GM23248 (cell line): ENCODE results near the gene MOGAT2. TPM values are rescaled to one million over a fixed set of nuclear protein-coding genes. Genes with fewer than 3 reads are reported as not detected.

ENCODE experiments used
- DNase-seq: peaks from one replicate; pipeline ENCODE4 v3.0.0-alpha.2; 2015
- H2AFZ ChIP-seq: fragments of 200-600 bp; sonication (generic); 2 replicates; pipeline ENCODE4 v1.6.1; 2016; ENCODE audit warnings: antibody characterized with exemption
- H3F3A ChIP-seq: fragments of 200-600 bp; sonication (generic); 2 replicates; pipeline ENCODE4 v1.6.1; 2016; ENCODE audit warnings: mild to moderate bottlenecking, antibody characterized with exemption, mixed run types; ENCODE audit not compliant: insufficient read depth
- H3K27ac ChIP-seq: fragments of 200-600 bp; sonication (generic); 2 replicates; pipeline ENCODE4 v1.5.1; 2016; ENCODE audit warnings: mild to moderate bottlenecking
- H3K27me3 ChIP-seq: fragments of 200-600 bp; sonication (generic); replicated peaks from 2 replicates; pipeline ENCODE4 v1.6.1; 2016; ENCODE audit warnings: mild to moderate bottlenecking; ENCODE audit not compliant: insufficient read depth
- H3K36me3 ChIP-seq: fragments of 200-600 bp; sonication (generic); 2 replicates; pipeline ENCODE4 v1.6.1; 2016; ENCODE audit warnings: low read depth, mild to moderate bottlenecking
- H3K4me1 ChIP-seq: fragments of 200-600 bp; sonication (generic); 2 replicates; pipeline ENCODE4 v1.6.1; 2016; ENCODE audit warnings: mild to moderate bottlenecking; ENCODE audit not compliant: insufficient read depth
- H3K4me2 ChIP-seq: fragments of 200-600 bp; sonication (generic); one replicate; pipeline ENCODE4 v1.6.1; 2016; ENCODE audit warnings: mild to moderate bottlenecking; ENCODE audit not compliant: unreplicated experiment
- H3K4me3 ChIP-seq: fragments of 200-600 bp; sonication (generic); 2 replicates; pipeline ENCODE4 v1.5.1; 2016; ENCODE audit warnings: mild to moderate bottlenecking
- H3K79me2 ChIP-seq: fragments of 200-600 bp; sonication (generic); 2 replicates; pipeline ENCODE4 v1.6.1; 2016; ENCODE audit warnings: mild to moderate bottlenecking; ENCODE audit not compliant: insufficient read depth
- H3K9ac ChIP-seq: fragments of 200-600 bp; sonication (generic); 2 replicates; pipeline ENCODE4 v1.6.1; 2016; ENCODE audit warnings: mild to moderate bottlenecking
- H3K9me2 ChIP-seq: fragments of 200-600 bp; sonication (generic); 2 replicates; pipeline ENCODE4 v1.6.1; 2016; ENCODE audit warnings: mixed run types, mild to moderate bottlenecking, moderate library complexity; ENCODE audit not compliant: insufficient read depth
- H3K9me3 ChIP-seq: fragments of 200-600 bp; sonication (generic); one replicate; pipeline ENCODE4 v1.6.1; 2017; ENCODE audit warnings: low read depth
- H4K20me1 ChIP-seq: fragments of 200-600 bp; sonication (generic); 2 replicates; pipeline ENCODE4 v1.6.0; 2016; ENCODE audit not compliant: insufficient read depth
- EZH2 ChIP-seq: fragments of 200-600 bp; sonication (generic); IDR thresholded peaks from 2 replicates; pipeline ENCODE4 v1.6.1; 2018; ENCODE audit warnings: antibody characterized with exemption, mild to moderate bottlenecking; ENCODE audit not compliant: insufficient read depth, poor library complexity, severe bottlenecking
- EZH2phosphoT487 ChIP-seq: fragments of 200-600 bp; sonication (generic); IDR thresholded peaks from 2 replicates; pipeline ENCODE4 v1.6.1; 2018; ENCODE audit warnings: antibody characterized with exemption, moderate library complexity, mild to moderate bottlenecking, low read depth; ENCODE audit not compliant: insufficient read depth
- WGBS, 2 experiments: methylation state at CpG; one replicate each; pipeline ENCODE4 v1.1.6; 2015 to 2017; ENCODE audit warnings: low lambda C conversion rate in 2 of 2, low coverage in 1 of 2; ENCODE audit errors: missing lambda C conversion rate in 2 of 2; 5-methylcytosine and 5-hydroxymethylcytosine counted together
- in situ Hi-C: fragments of 300-500 bp; cut with MboI; formaldehyde crosslinking; loops from 2 replicates; pipeline ENCODE4 v1.15.0; 2020
- polyA plus RNA-seq: library from polyadenylated mRNA; unstranded; fragments of >200 nt; fragmentation: Nextera tagmentation; extraction: Ambion mirVana; gene quantifications from 2 replicates; pipeline ENCODE4 v1.2.1, GENCODE V29; 2016
- total RNA-seq: library from RNA; depleted of rRNA; stranded (reverse); fragments of >200 nt; shearing (Covaris generic); gene quantifications from 2 replicates; pipeline ENCODE4 v1.2.3, GENCODE V29; 2014

MOGAT2 gene
- total and polyA plus RNA-seq, 2 experiments from 2014 or later: not detected

GRCh38 chr11:75731095-75731494 lies 13.5 kb downstream of the MOGAT2 start:
- Histone ChIP-seq H3K4me2 (no peak overlapping the region), H3K36me3 (no peaks in the 10 kb centered on the region), H3K9me2 (no peaks in the 10 kb centered on the region), H3K27me3 (no peaks in the 10 kb centered on the region), H3K27ac (no peak overlapping the region), H3F3A (no peaks in the 10 kb centered on the region), H3K9ac (no peak overlapping the region), H3K4me3 (no peak overlapping the region), H4K20me1 (no peaks in the 10 kb centered on the region), H3K9me3 (no peaks in the 10 kb centered on the region), H3K79me2 (no peaks in the 10 kb centered on the region), H2AFZ (no peak overlapping the region), H3K4me1 (0 out of 2 replicates have a peak, but pooled peaks cover 6% of the 10 kb centered on the region)
- 84 to 89% methylated on average over 5 of the region's 5 CpGs for WGBS, 2 experiments
- in situ Hi-C loops: no loop called here
- no peak for DNase-seq
- TF ChIP-seq EZH2phosphoT487 (no peak), EZH2 (no peak)

GRCh38 chr11:75733071-75733430 lies 15.4 kb downstream of the MOGAT2 start:
- no peaks in the 10 kb centered on the region; the same call in 1 of the 2 replicates for H3K27me3 ChIP-seq
- H3K4me1 ChIP-seq: 0 out of 2 replicates have a peak, but pooled peaks cover 6% of the 10 kb centered on the region
- H3K27ac ChIP-seq: no peak overlapping the region
- H3F3A ChIP-seq: no peaks in the 10 kb centered on the region
- 84 to 93% methylated on average over 8 of the region's 8 CpGs for WGBS, 2 experiments
- H2AFZ ChIP-seq: no peak overlapping the region
- H4K20me1 ChIP-seq: no peaks in the 10 kb centered on the region
- H3K9me3 ChIP-seq: no peaks in the 10 kb centered on the region
- DNase-seq: no peak
- no peak overlapping the region for H3K9ac ChIP-seq
- no peaks in the 10 kb centered on the region for H3K9me2 ChIP-seq
- no peaks in the 10 kb centered on the region for H3K36me3 ChIP-seq
- no peaks in the 10 kb centered on the region for H3K79me2 ChIP-seq
- TF ChIP-seq EZH2phosphoT487: no peak
- no peak for TF ChIP-seq EZH2
- in situ Hi-C loops: no loop called here
- H3K4me2 ChIP-seq: no peak overlapping the region
- no peak overlapping the region for H3K4me3 ChIP-seq

- Histone ChIP-seq H4K20me1 (no peaks in the 10 kb centered on the region), H2AFZ (no peak overlapping the region), H3F3A (no peaks in the 10 kb centered on the region), H3K79me2 (no peaks in the 10 kb centered on the region), H3K4me3 (no peak overlapping the region), H3K27ac (no peak overlapping the region), H3K36me3 (no peaks in the 10 kb centered on the region), H3K4me1 (0 out of 2 replicates have a peak, but pooled peaks cover 6% of the 10 kb centered on the region), H3K4me2 (no peak overlapping the region), H3K9me3 (no peaks in the 10 kb centered on the region), H3K27me3 (no peaks in the 10 kb centered on the region; the same call in 1 of the 2 replicates), H3K9ac (no peak overlapping the region), H3K9me2 (no peaks in the 10 kb centered on the region)
- DNase-seq: peak; percentile 38
- in situ Hi-C loops: no loop called here
- 51 to 52% methylated on average over 5 of the region's 5 CpGs for WGBS, 2 experiments
- TF ChIP-seq EZH2 (no peak), EZH2phosphoT487 (no peak)
Measured at GRCh38 chr11:75733431-75734107, 15.9 kb downstream of the MOGAT2 start.

GRCh38 chr11:75734491-75735180 lies 17.0 kb downstream of the MOGAT2 start:
- Histone ChIP-seq H4K20me1 (no peaks in the 10 kb centered on the region), H3K4me1 (0 out of 2 replicates have a peak, but pooled peaks cover 6% of the 10 kb centered on the region), H2AFZ (no peak overlapping the region), H3K27me3 (no peaks in the 10 kb centered on the region; the same call in 1 of the 2 replicates), H3K4me3 (no peak overlapping the region), H3K9me3 (no peaks in the 10 kb centered on the region), H3K4me2 (no peak overlapping the region), H3K36me3 (no peaks in the 10 kb centered on the region), H3K9ac (no peak overlapping the region), H3F3A (no peaks in the 10 kb centered on the region), H3K79me2 (no peaks in the 10 kb centered on the region), H3K9me2 (no peaks in the 10 kb centered on the region), H3K27ac (no peak overlapping the region)
- in situ Hi-C loops: no loop called here
- TF ChIP-seq EZH2 (no peak), EZH2phosphoT487 (no peak)
- DNase-seq: no peak
- WGBS, 2 experiments: 53 to 56% methylated on average over 5 of the region's 5 CpGs
